ENCODE data around the gene FOXC1. TPM values are rescaled to one million over a fixed set of nuclear protein-coding genes. Genes with fewer than 3 reads are reported as not detected.

FOXC1 gene
- total and polyA plus RNA-seq, 9 of the 15 experiments (the other 6 are each of a cell fraction or from before 2014, with no cell fraction given), result not detected

GRCh38 chr6:1615151-1615852, 5.6 kb downstream of the FOXC1 start:
- Histone ChIP-seq H3K27me3 (ENCODE audit: control insufficient read depth in 2 of 2, insufficient read depth in 2 of 2, low read length in 2 of 2) (peaks cover 27 to 58% of the 10 kb centered on the region in 2 experiments; a peak in 3 of 5 replicates), H3K4me1 (replicated peaks in 1 of 2; ENCODE audit: control insufficient read depth in 2 of 2, insufficient read depth in 2 of 2, low read length in 2 of 2) (peaks cover 0 to 22% of the 10 kb centered on the region in 2 experiments; a peak in 2 of 5 replicates), H3K36me3 (ENCODE audit: control insufficient read depth, insufficient read depth, low read length) (no peaks in the 10 kb centered on the region), H3K79me2 (ENCODE audit: control insufficient read depth, insufficient read depth, low read length) (no peaks in the 10 kb centered on the region), H3K27ac (ENCODE audit: extremely low read depth, low read depth, low read length) (no peak overlapping the region), H3K9ac (ENCODE audit: insufficient read depth in 1 of 2, low read depth in 2 of 2, low read length in 2 of 2) (no peak overlapping the region), H3K4me2 (ENCODE audit: insufficient read depth, low read length) (no peak overlapping the region), H3K9me3 (replicated peaks; ENCODE audit: control insufficient read depth, insufficient read depth, low read depth, low read length) (no peaks in the 10 kb centered on the region), H2AFZ (ENCODE audit: low read depth, low read length) (no peak overlapping the region), H4K20me1 (replicated peaks; ENCODE audit: control insufficient read depth, insufficient read depth, low read length) (no peaks in the 10 kb centered on the region; the same call in 1 of the 2 replicates), H3K9me1 (ENCODE audit: control insufficient read depth, insufficient read depth, low read length) (no peaks in the 10 kb centered on the region), H3K4me3 (no peak overlapping the region)
- intact Hi-C loops (cut with micrococcal nuclease), result no loop called here
- CTCF ChIA-PET (ENCODE audit: low intra/inter-chr PET ratio), result no interaction called here
- DNase-seq (ENCODE audit: extremely low read depth in 1 of 4, low spot score in 3 of 4), result no peak
- FAIRE-seq, result no peak
- 16% methylated on average over 46 of the region's 50 CpGs for WGBS (ENCODE audit: insufficient coverage, low coverage, missing lambda C conversion rate)
- TF ChIP-seq SPI1 (IDR thresholded peaks at IDR 0.05; ENCODE audit: borderline replicate concordance, low read depth, low read length) (no peak), TEAD2 (tag; IDR thresholded peaks at IDR 0.05) (no peak), MYC (IDR thresholded peaks at IDR 0.05; ENCODE audit: low read depth, low read length) (no peak), MYC (CRISPR knock-in tag; IDR thresholded peaks at IDR 0.05; ENCODE audit: borderline replicate concordance, low read depth) (no peak), HDAC1 (IDR thresholded peaks at IDR 0.05) (no peak), CHCHD3 (CRISPR knock-in tag; IDR thresholded peaks at IDR 0.05) (no peak), ZBTB9 (CRISPR knock-in tag; IDR thresholded peaks at IDR 0.05) (no peak), ZBTB2 (IDR thresholded peaks at IDR 0.05) (no peak), POU5F1 (IDR thresholded peaks at IDR 0.05; ENCODE audit: borderline replicate concordance, low read depth, low read length, partially characterized antibody) (no peak), C11orf30 (IDR thresholded peaks at IDR 0.05; ENCODE audit: low read depth) (no peak), NFE2 (IDR thresholded peaks at IDR 0.05; ENCODE audit: low read depth) (no peak), CBFB (CRISPR knock-in tag; IDR thresholded peaks at IDR 0.05) (no peak), ZNF583 (CRISPR knock-in tag; IDR thresholded peaks at IDR 0.05) (no peak), NR2C1 (IDR thresholded peaks at IDR 0.05) (no peak), NR2C1 (tag; IDR thresholded peaks at IDR 0.05) (no peak), E2F8 (IDR thresholded peaks at IDR 0.05; ENCODE audit: low read depth, partially characterized antibody) (no peak), NCOA1 (IDR thresholded peaks at IDR 0.05; ENCODE audit: low read depth) (no peak), CTBP1 (IDR thresholded peaks at IDR 0.05; ENCODE audit: borderline replicate concordance) (no peak)
- in situ Hi-C loops (cut with MboI), result no loop called here
- no peak for ATAC-seq
- POLR2A ChIA-PET, result interaction anchor here (0.6 to 0.9 kb wide), 2 partner anchors 9 to 12 kb away, joined by 3 to 5 read pairs; no protein-coding TSS in a partner anchor
- no TSS peak for BruUV-seq (replicated peaks)

Measured in K562 (cell line).